ENCODE results near the gene FGF16.
"Not testable (repeated sequence)": the region's sequence is repeated elsewhere in the genome, so short reads cannot be mapped to it uniquely, and the experiment has no call there.

The FGF16 gene

GRCh38 chrX:77446908-77447652, at the start of gene FGF16:
FGF16 (plus strand) TSS chrX:77447389; CDS start chrX:77447675, 286 bp downstream.
- no peak for DNase-seq

GRCh38 chrX:77398330-77398954, 48.7 kb upstream of the FGF16 start:
- DNase-seq, result no peak

GRCh38 chrX:77404419-77404818, 42.8 kb upstream of the FGF16 start:
- no peak for DNase-seq

GRCh38 chrX:77407821-77408220, 39.4 kb upstream of the FGF16 start:
- not testable (repeated sequence) for DNase-seq

GRCh38 chrX:77412631-77413030, 34.6 kb upstream of the FGF16 start:
- no peak for DNase-seq

GRCh38 chrX:77415161-77415560, 32.0 kb upstream of the FGF16 start:
- no peak for DNase-seq

- no peak for DNase-seq
These were observed 31.3 kb upstream of the FGF16 start for GRCh38 chrX:77415882-77416281.

- no peak for DNase-seq
These were observed 24.1 kb upstream of the FGF16 start for GRCh38 chrX:77422891-77423648.

- no peak for DNase-seq
These were observed 20.4 kb upstream of the FGF16 start for GRCh38 chrX:77426811-77427210.

GRCh38 chrX:77427611-77428010, 19.6 kb upstream of the FGF16 start:
- no peak for DNase-seq

GRCh38 chrX:77428551-77428950, 18.6 kb upstream of the FGF16 start:
- DNase-seq, result no peak

GRCh38 chrX:77431227-77431626, 16.0 kb upstream of the FGF16 start:
- DNase-seq, result no peak

GRCh38 chrX:77433001-77433400, 14.2 kb upstream of the FGF16 start:
- no peak for DNase-seq

- DNase-seq, result no peak
These were observed 12.2 kb upstream of the FGF16 start for GRCh38 chrX:77434962-77435361.

- DNase-seq, result no peak
These were observed 10.9 kb upstream of the FGF16 start for GRCh38 chrX:77436271-77436670.

GRCh38 chrX:77436682-77437081, 10.5 kb upstream of the FGF16 start:
- DNase-seq, result no peak

GRCh38 chrX:77440330-77440729, 6.9 kb upstream of the FGF16 start:
- no peak for DNase-seq

GRCh38 chrX:77441033-77441432, 6.2 kb upstream of the FGF16 start:
- DNase-seq, result no peak

- no peak for DNase-seq
These were observed 5.7 kb upstream of the FGF16 start for GRCh38 chrX:77441479-77441878.

- no peak for DNase-seq
These were observed 4.5 kb upstream of the FGF16 start for GRCh38 chrX:77442728-77443127.

- no peak for DNase-seq
These were observed 3.1 kb upstream of the FGF16 start for GRCh38 chrX:77444075-77444474.

- DNase-seq, result no peak
These were observed 2.6 kb upstream of the FGF16 start for GRCh38 chrX:77444545-77444944.

GRCh38 chrX:77446029-77446585, 1.1 kb upstream of the FGF16 start:
- DNase-seq, result no peak

Data from NCI-H1694 (cell line).